ENCODE measurements around the gene GNG2.

GRCh38 chr14:51881636-51882035 lies 21.2 kb downstream of the GNG2 start:
- TF ChIP-seq EZH2phosphoT487 (IDR thresholded peaks at IDR 0.05; ENCODE audit: borderline replicate concordance, low read depth): no peak
- no peak for TF ChIP-seq CTCF (IDR thresholded peaks at IDR 0.05)
- TF ChIP-seq EP300 (IDR thresholded peaks at IDR 0.05; ENCODE audit: borderline replicate concordance in 1 of 2, low read depth in 1 of 2, low read length in 1 of 2): no peak
- TF ChIP-seq ELF1 (IDR thresholded peaks at IDR 0.05): no peak
- no peak for TF ChIP-seq SIN3A (IDR thresholded peaks at IDR 0.05; ENCODE audit: borderline replicate concordance, low read depth, low read length)

Measured in SK-N-SH (cell line).